Tibial nerve (tissue), 4 donors: ENCODE results near the gene ASCC2. TPM values are rescaled to one million over a fixed set of nuclear protein-coding genes. Genes with fewer than 3 reads are reported as not detected.

Experiments used
- DNase-seq, 2 donors: peaks; one replicate each; pipeline ENCODE4 v3.0.0-alpha.2; 2019; ENCODE audit warnings: low spot score in 2 of 2
- H3K27ac ChIP-seq, 4 donors: fragments of 200-600 bp; sonication (generic) in 3 of 4; one replicate each; pipeline ENCODE4 v1.5.1; 2017 to 2019; ENCODE audit warnings: mild to moderate bottlenecking in 1 of 4
- H3K27me3 ChIP-seq, 2 donors: fragments of 200-600 bp; sonication (generic) in 1 of 2; one replicate each; pipeline versions ENCODE4 v1.5.1 to v1.6.0; 2017 to 2019
- H3K36me3 ChIP-seq, 3 donors: fragments of 200-600 bp; sonication (generic); one replicate each; pipeline ENCODE4 v1.5.1; 2018 to 2019
- H3K4me1 ChIP-seq, 4 donors: fragments of 200-600 bp; sonication (generic) in 3 of 4; one replicate each; pipeline ENCODE4 v1.5.1; 2017 to 2019
- H3K4me3 ChIP-seq, 4 donors: fragments of 200-600 bp; sonication (generic) in 3 of 4; one replicate each; pipeline ENCODE4 v1.5.1; 2017 to 2019; ENCODE audit warnings: mild to moderate bottlenecking in 1 of 4, moderate library complexity in 1 of 4
- H3K9me3 ChIP-seq, 4 donors: fragments of 200-600 bp; sonication (generic) in 3 of 4; one replicate each; pipeline ENCODE4 v1.5.1; 2017 to 2019
- EP300 ChIP-seq, 2 donors: sonication (generic); formaldehyde crosslinking; IDR thresholded peaks; one replicate each; pipeline ENCODE4 v1.6.1; 2017; ENCODE audit warnings: antibody characterized with exemption in 2 of 2, mild to moderate bottlenecking in 1 of 2
- POLR2A ChIP-seq, 2 donors: fragments of 450-650 bp; IDR thresholded peaks; one replicate each; pipeline ENCODE4 v1.6.1; 2017; ENCODE audit warnings: antibody characterized with exemption in 2 of 2, mild to moderate bottlenecking in 2 of 2, moderate library complexity in 2 of 2
- WGBS, 2 donors: methylation state at CpG; one replicate each; pipeline ENCODE4 v1.1.5; 2018; 5-methylcytosine and 5-hydroxymethylcytosine counted together
- total RNA-seq, 4 donors: library from RNA; depleted of rRNA; stranded (reverse); fragments of >200 nt; gene quantifications; one replicate each; pipeline ENCODE4 v1.1.0, GENCODE V29; 2016
- TF ChIP-seq, protein P1 (sequence below), 5 experiments: fragments of 200-600 bp in 3 of 5; fragments of 450-650 bp in 2 of 5; sonication (generic) in 3 of 5; IDR thresholded peaks; one replicate each; pipeline ENCODE4 v1.5.1; 2016 to 2019; ENCODE audit warnings: antibody characterized with exemption in 5 of 5, mild to moderate bottlenecking in 3 of 5, moderate library complexity in 2 of 5

ASCC2 gene, protein sequence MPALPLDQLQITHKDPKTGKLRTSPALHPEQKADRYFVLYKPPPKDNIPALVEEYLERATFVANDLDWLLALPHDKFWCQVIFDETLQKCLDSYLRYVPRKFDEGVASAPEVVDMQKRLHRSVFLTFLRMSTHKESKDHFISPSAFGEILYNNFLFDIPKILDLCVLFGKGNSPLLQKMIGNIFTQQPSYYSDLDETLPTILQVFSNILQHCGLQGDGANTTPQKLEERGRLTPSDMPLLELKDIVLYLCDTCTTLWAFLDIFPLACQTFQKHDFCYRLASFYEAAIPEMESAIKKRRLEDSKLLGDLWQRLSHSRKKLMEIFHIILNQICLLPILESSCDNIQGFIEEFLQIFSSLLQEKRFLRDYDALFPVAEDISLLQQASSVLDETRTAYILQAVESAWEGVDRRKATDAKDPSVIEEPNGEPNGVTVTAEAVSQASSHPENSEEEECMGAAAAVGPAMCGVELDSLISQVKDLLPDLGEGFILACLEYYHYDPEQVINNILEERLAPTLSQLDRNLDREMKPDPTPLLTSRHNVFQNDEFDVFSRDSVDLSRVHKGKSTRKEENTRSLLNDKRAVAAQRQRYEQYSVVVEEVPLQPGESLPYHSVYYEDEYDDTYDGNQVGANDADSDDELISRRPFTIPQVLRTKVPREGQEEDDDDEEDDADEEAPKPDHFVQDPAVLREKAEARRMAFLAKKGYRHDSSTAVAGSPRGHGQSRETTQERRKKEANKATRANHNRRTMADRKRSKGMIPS
- 10 to 100 TPM; 30.4 to 45.3 (median 40.9) TPM for total RNA-seq

DNA sequence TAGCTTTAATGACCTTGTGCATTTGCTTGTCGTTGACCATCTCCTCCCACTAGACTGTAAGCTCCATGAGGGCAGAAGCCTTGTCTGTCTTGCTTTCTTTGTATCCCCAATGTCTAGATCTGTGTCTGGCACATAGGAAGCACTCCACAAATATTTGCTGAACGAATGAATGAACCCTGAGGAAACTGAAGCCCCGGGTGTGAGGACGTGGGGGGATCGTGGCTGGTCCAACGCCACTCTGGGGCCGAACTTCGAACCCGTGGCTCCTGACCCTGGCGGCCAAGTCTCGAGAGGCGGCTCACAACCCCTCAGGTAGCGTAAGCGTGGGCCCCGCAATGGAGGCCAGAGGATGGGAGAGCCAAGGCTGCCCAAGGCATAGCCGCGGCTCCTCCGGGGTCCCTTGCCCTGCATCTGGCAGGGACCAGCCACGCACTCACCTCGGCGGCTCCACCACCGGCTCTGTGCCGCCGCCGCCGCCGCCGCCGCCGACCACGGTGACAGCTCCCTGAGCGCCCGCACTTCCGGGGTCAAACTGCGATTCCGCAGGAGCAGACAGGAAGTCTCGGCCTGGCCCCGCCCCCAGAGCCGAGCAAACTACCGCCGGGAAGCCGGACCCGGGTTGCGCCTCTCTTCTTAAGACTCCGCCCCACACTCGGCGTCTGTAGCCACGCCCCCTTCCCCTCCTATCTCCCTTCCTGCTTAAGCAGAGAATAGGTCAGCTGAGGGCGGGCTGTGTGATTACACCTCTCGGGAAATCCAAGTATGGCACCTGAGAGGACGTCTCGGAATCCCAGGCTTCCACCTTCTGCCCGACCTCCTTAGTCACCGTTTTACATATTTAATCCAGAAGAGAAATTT, at the start of gene ASCC2:
Gene ASCC2, minus strand, starts transcription at position 534 of the 858 bp plus-strand sequence. CDS start 5,949 bp downstream, outside the sequence.
- peak in 1 of 2 donors; percentile 56 for TF ChIP-seq POLR2A (IDR thresholded peaks at IDR 0.05)
- peak; percentile 72 to 84 for TF ChIP-seq EP300 (IDR thresholded peaks at IDR 0.05)
- TF ChIP-seq, protein P1, sequence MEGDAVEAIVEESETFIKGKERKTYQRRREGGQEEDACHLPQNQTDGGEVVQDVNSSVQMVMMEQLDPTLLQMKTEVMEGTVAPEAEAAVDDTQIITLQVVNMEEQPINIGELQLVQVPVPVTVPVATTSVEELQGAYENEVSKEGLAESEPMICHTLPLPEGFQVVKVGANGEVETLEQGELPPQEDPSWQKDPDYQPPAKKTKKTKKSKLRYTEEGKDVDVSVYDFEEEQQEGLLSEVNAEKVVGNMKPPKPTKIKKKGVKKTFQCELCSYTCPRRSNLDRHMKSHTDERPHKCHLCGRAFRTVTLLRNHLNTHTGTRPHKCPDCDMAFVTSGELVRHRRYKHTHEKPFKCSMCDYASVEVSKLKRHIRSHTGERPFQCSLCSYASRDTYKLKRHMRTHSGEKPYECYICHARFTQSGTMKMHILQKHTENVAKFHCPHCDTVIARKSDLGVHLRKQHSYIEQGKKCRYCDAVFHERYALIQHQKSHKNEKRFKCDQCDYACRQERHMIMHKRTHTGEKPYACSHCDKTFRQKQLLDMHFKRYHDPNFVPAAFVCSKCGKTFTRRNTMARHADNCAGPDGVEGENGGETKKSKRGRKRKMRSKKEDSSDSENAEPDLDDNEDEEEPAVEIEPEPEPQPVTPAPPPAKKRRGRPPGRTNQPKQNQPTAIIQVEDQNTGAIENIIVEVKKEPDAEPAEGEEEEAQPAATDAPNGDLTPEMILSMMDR (IDR thresholded peaks at IDR 0.05) = peak in 1 of 5 experiments; percentile 28
- DNase-seq = peak; percentile 98 to 99
- Histone ChIP-seq H3K9me3 (no peaks in the 10 kb centered on the region), H3K27me3 (no peaks in the 10 kb centered on the region), H3K4me3 (peak within 1 kb of the TSS; percentile 87 to 97 (median 92)), H3K27ac (peak within 1 kb of the TSS; percentile 56 to 83 (median 76)), H3K4me1 (peaks cover 0 to 32% (median 11%) of the 10 kb centered on the region in 4 donors), H3K36me3 (peaks cover 0 to 25% (median 0%) of the 10 kb centered on the region in 3 donors)
- WGBS, 2 donors = 1% methylated on average over 36 to 48 of the region's 54 CpGs

DNA sequence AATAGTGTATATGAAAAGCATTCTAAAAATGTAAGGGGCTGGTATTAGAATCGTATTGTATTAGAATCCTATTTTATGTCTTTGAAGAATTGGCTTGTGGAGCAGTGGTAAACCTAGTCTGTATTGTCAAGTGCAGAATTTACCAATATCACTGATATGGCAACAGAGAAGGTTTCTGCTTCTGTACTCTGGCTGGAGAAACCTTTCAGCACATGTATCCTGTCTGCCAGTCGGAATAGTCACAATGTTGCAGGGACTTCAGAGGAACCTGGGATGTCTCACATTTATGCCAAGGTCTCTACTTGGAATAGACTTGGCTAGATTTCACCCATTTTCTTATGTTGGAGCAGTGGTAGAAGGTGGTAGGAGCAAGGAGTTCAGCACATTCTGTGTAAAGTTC, 49.3 kb upstream of the ASCC2 start:
- Histone ChIP-seq H3K9me3 (no peaks in the 10 kb centered on the region), H3K27ac (no peak overlapping the region), H3K27me3 (no peaks in the 10 kb centered on the region), H3K4me1 (peaks cover 0 to 67% (median 26%) of the 10 kb centered on the region in 4 donors), H3K4me3 (no peak overlapping the region), H3K36me3 (no peaks in the 10 kb centered on the region)
- no peak for DNase-seq
- WGBS, 2 donors = 40 to 45% methylated on average over 2 of the region's 2 CpGs
- TF ChIP-seq, protein P1 (IDR thresholded peaks at IDR 0.05) = no peak
- TF ChIP-seq EP300 (IDR thresholded peaks at IDR 0.05) (no peak), POLR2A (IDR thresholded peaks at IDR 0.05) (no peak)

DNA sequence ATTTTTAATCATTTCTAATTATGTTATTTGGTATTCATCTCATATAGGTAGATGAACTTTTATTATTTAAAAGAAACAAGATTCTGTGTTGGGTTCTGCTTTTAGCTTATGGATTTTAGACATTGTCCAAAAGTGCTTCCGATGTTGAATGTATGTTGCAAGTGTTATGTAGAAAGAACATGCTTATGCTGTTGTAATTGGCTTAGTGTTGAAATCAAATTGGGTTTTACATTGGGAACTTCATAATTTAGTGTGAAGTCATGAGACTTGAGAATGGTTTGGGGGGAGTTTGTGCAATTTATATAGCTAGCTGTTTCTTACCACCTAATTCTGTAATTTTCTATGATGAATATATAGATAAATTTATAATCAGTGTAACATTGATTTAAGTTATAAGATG, 48.5 kb upstream of the ASCC2 start:
- 89 to 97% methylated on average over 1 of the region's 1 CpG for WGBS, 2 donors
- DNase-seq = no peak
- H3K9me3 ChIP-seq = no peaks in the 10 kb centered on the region
- H3K27ac ChIP-seq = no peak overlapping the region
- H3K4me1 ChIP-seq = peaks cover 0 to 62% (median 26%) of the 10 kb centered on the region in 4 donors
- H3K4me3 ChIP-seq = no peak overlapping the region
- no peaks in the 10 kb centered on the region for H3K27me3 ChIP-seq
- TF ChIP-seq POLR2A (IDR thresholded peaks at IDR 0.05) (no peak), EP300 (IDR thresholded peaks at IDR 0.05) (no peak)
- TF ChIP-seq, protein P1 (IDR thresholded peaks at IDR 0.05) = no peak
- H3K36me3 ChIP-seq = no peaks in the 10 kb centered on the region

DNA sequence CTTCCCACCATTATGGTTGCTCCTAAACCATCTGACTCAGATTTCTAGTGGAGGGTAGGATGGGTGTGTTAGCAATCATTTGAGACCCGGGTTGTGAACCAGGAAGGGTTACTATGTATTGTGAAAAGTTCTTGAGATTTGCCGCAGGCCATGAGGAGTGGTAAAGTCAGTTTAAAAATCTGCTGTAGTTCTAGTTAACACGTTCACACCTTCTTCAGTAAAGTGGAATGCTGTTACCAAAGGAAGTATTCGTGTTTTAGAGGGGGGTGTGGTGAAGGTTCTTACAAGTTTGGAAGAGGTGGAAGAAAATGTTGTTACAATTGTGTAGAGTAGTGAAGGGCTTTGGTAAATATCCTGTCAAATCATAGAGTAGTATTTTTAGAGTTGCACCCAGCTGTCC, 47.5 kb upstream of the ASCC2 start:
- H3K27me3 ChIP-seq = no peaks in the 10 kb centered on the region
- no peak for DNase-seq
- peak overlapping the region in 1 of 4 donors; percentile 25 for H3K27ac ChIP-seq
- TF ChIP-seq EP300 (IDR thresholded peaks at IDR 0.05) = no peak
- TF ChIP-seq, protein P1 (IDR thresholded peaks at IDR 0.05) = no peak
- TF ChIP-seq POLR2A (IDR thresholded peaks at IDR 0.05) = no peak
- no peaks in the 10 kb centered on the region for H3K9me3 ChIP-seq
- peaks cover 0 to 58% (median 26%) of the 10 kb centered on the region in 4 donors for H3K4me1 ChIP-seq
- 63 to 65% methylated on average over 4 of the region's 4 CpGs for WGBS, 2 donors
- H3K4me3 ChIP-seq = no peak overlapping the region
- no peaks in the 10 kb centered on the region for H3K36me3 ChIP-seq
